Measurements from ENCODE around the gene AGO3.

Gene AGO3

GRCh38 chr1:36085126-36085525 lies 154.2 kb downstream of the AGO3 start:
- H3K27ac ChIP-seq = no peak overlapping the region
- TF ChIP-seq CTCF (IDR thresholded peaks at IDR 0.05) = no peak
- DNase-seq (ENCODE audit: low spot score) = peak; percentile 73
- H3K4me3 ChIP-seq = no peak overlapping the region

- DNase-seq (ENCODE audit: low spot score) = no peak
- no peak for TF ChIP-seq CTCF (IDR thresholded peaks at IDR 0.05)
- H3K4me3 ChIP-seq = no peak overlapping the region
- H3K27ac ChIP-seq = no peak overlapping the region
Measured at GRCh38 chr1:36085686-36086526, 155.0 kb downstream of the AGO3 start.

GRCh38 chr1:36086529-36087232 lies 155.8 kb downstream of the AGO3 start:
- DNase-seq (ENCODE audit: low spot score) = no peak
- Histone ChIP-seq H3K27ac (no peak overlapping the region), H3K4me3 (no peak overlapping the region)
- no peak for TF ChIP-seq CTCF (IDR thresholded peaks at IDR 0.05)

- DNase-seq (ENCODE audit: low spot score) = no peak
- H3K4me3 ChIP-seq = no peak overlapping the region
- no peak overlapping the region for H3K27ac ChIP-seq
- TF ChIP-seq CTCF (IDR thresholded peaks at IDR 0.05) = no peak
Measured at GRCh38 chr1:36087233-36088123, 156.6 kb downstream of the AGO3 start.

- peak overlapping the region; percentile 95 for H3K4me3 ChIP-seq
- peak overlapping the region; percentile 81 to 94 for H3K27ac ChIP-seq
- no peak for DNase-seq (ENCODE audit: low spot score)
- TF ChIP-seq CTCF (IDR thresholded peaks at IDR 0.05) = no peak
Measured at GRCh38 chr1:36088265-36088576, 157.3 kb downstream of the AGO3 start.

GRCh38 chr1:36088577-36089392 lies 157.9 kb downstream of the AGO3 start, which contains the start of gene ADPRS:
ADPRS (plus strand) TSS chr1:36088892; CDS start chr1:36088905, 13 bp downstream.
- H3K27ac ChIP-seq = peak within 1 kb of the TSS; percentile 81 to 94

More at GRCh38 chr1:36088577-36089392, 157.9 kb downstream of the AGO3 start, which contains the start of gene ADPRS:
- TF ChIP-seq CTCF (IDR thresholded peaks at IDR 0.05) = peak; percentile 99
- H3K4me3 ChIP-seq = peak within 1 kb of the TSS; percentile 95
- DNase-seq (ENCODE audit: low spot score) = peak; percentile 91

Measured in coronary artery (tissue), 2 donors.